HG02981 (cell line): Measurements from ENCODE around the gene CFAP410.
"Not testable (repeated sequence)": the region's sequence is repeated elsewhere in the genome, so short reads cannot be mapped to it uniquely, and the experiment has no call there.

Experiments
- ATAC-seq: cut with Tn5 transposase; IDR thresholded peaks from one replicate; pipeline ENCODE4 v1.9.1; 2021; ENCODE audit warnings: mild to moderate bottlenecking, moderate library complexity; ENCODE audit not compliant: unreplicated experiment

Gene CFAP410

DNA sequence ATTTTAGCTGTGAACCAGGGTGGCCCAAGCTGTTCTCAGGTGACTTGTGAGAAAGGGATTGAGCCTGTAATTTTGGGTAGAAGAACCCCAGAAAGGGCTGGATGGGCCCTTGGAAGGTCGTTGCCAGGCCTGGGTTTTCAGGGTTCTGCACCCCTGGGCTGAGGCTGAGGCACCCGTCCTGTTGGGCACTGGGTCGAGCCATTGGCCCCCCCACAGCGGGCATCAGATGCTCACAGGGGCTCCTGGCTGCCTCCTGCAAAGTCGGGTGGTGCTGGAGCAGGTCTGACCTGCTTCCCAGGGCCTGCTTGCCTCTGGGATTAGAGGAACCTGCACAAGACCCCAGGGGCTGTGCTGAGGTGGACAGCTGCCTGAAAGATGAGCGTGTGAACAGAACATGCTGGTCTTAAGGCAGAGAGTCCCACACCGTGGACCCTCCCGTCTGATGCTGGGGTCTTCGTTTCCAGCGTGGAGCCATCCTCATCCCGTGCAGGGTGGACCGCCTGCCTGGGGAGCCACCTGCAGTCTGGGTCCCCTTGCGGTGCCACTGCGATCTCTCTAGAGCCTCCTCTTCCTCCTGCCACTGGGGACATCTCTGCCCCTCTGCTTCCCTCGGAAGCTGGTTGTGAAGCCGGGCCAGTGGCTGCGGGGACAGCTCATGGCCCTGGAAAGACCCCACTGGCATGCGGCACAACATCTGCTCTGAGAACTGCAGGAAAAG lies 12.5 kb upstream of the CFAP410 start:
- no peak for ATAC-seq

DNA sequence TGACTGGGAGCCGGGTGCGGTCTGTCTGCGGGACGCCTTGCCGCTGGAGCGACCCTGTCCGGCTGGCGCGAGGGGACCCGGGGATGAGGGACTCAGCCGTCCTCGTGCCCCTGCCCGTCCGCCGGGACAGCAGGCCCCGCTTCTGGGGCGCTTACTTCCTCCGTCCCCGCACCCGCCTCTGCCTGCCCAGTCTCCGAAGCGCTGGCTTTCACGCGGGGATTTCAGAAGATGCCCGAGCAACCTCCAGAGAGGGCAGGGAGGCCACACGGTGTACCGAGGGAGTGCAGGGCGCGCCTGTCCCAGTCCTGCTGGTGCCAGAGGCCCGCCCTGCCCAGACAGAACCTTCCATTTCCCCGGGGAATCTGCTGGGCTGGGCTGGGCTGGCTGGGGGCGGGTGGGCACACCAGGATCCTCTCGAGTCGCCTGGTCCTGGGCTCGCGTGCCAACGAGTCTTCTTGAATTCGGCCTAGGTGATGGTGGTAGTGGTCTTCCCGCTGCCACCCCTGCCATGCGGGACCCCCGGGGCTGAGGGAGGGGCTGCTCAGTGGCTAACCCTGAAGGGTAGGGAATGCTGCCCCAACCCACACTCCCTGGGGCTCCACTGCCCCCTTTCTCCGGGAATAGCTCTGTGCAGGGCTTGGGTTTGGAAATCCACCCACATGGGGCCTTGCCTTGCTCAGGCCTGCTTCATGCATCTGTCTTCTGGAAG lies 11.7 kb upstream of the CFAP410 start:
- ATAC-seq = no peak

GRCh38 chr21:44349847-44350772 lies 10.9 kb upstream of the CFAP410 start:
- no peak for ATAC-seq

DNA sequence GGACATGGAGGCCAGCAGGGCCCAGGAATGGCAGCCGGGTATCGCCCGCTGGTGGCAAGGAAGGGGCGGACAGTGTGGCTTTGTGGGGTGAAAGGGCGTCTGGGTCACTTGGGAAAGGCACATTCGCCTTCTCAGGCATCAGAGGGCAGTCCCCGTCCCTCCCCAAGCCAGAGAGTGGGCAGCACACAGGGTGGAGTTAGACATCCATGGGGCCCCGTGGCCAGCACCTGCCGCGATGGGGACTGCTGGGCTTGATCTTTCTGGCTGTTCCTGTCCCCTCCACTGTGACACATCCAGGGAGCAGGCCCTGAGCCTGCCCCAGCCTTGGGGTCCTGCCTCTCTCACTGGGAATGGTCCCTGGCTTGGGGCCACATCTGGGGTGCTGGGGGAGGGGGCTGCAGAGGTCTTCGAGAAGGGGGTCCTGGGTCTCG lies 10.2 kb upstream of the CFAP410 start:
- ATAC-seq = no peak

- ATAC-seq = no peak
Observed at GRCh38 chr21:44348861-44349260, 9.7 kb upstream of the CFAP410 start.

DNA sequence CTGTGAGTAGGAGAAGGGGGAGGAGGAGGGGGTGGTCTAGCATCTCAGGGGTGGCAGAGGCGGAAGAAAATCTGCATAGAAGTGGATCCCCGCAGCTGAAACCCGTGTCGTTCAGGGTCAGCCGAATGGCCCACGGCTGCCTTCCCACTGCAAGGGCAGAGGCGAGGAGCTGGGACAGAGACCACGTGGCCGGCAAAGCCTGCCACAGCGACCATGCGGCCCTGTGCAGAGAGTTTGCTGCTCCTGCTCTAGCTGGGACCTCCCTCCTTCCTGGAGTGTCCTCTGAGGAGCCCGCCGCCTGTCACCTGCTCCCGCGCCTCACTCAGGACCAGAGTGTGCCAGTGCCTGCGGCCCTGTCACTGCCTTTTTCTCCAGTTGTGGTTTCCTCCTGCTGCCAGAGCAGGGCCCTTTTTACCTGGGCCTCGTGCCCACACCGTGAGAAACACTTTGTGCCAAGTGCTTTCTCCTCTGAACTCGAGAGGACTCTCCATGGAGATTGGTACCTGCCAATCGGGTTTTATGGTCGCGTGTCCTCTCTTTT lies 8.8 kb upstream of the CFAP410 start:
- ATAC-seq = no peak

DNA sequence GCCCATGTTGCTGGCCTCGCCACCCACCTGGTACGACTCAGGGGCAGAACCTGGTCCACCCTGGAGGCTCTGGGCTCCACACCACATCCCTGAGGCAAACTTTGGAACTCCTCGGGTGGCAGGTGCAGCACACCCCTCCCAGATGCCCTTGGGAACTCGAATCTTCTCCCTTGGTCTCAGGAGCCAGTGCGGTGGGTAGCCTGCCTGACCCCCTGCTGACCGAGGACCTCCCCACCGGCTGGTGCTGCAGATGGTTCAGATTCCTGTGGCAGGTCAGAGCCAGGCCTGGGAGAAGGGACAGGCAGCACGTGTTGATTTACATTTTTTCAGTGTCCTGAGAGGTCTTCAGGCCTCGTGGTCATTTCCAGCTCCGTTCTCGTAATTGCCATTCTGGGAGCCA lies 6.3 kb upstream of the CFAP410 start:
- no peak for ATAC-seq

DNA sequence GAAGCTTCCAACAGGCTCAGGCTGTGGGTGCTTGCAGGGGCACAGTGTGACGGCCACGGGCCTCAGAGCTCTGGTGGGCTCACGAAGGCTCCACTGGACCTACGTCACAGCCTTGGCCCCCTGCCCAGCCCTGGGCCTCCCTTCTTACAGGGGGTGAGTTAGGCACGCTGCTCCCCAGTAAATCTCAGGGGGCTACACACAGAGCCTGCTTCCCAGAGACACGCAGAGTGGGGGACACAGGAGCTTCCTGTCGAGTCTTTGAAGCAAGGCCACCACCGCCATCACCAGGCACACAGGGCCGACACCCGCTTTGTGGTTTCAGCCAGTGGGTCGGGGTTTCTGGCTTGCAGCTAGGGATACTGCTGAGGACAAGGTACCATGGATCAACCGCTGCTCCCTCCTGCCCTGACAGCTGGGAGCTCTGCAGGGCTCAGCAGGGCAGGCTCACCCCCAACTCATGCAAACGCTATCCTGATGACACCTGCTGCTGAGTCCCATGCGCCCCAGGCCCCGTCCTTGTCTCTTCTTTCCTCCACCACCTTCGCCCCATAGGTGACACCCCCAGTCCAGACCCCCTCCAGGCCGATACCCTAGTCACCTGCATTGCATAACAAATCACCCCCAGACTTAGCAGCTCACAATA lies 5.5 kb upstream of the CFAP410 start:
- ATAC-seq = no peak

- not testable (repeated sequence) for ATAC-seq
Observed at GRCh38 chr21:44342981-44343380, 3.8 kb upstream of the CFAP410 start.

GRCh38 chr21:44341726-44342458 lies 2.7 kb upstream of the CFAP410 start:
- ATAC-seq = not testable (repeated sequence)

- ATAC-seq = no peak
Observed at GRCh38 chr21:44337941-44338895, 972 bp downstream of the CFAP410 start.

GRCh38 chr21:44337449-44337848 lies 1.7 kb downstream of the CFAP410 start:
- no peak for ATAC-seq

- ATAC-seq = no peak
Observed at GRCh38 chr21:44335266-44336059, 3.7 kb downstream of the CFAP410 start.

- ATAC-seq = no peak
Observed at GRCh38 chr21:44334329-44335030, 4.7 kb downstream of the CFAP410 start.

- ATAC-seq = no peak
Observed at GRCh38 chr21:44333509-44334328, 5.5 kb downstream of the CFAP410 start.

- no peak for ATAC-seq
Observed at GRCh38 chr21:44332965-44333364, 6.2 kb downstream of the CFAP410 start.

GRCh38 chr21:44332383-44332782 lies 6.8 kb downstream of the CFAP410 start:
- ATAC-seq = no peak
